Right atrium auricular region (tissue), 2 donors: ENCODE results near the gene P2RX2. TPM values are rescaled to one million over a fixed set of nuclear protein-coding genes. Genes with fewer than 3 reads are reported as not detected.

ENCODE experiments used
- DNase-seq: peaks from one replicate; pipeline ENCODE4 v3.0.0-alpha.2; 2019; ENCODE audit warnings: low spot score
- H3K27ac ChIP-seq, 2 donors: fragments of 200-600 bp; sonication (generic); 1 replicate in 1 of 2; 2 replicates in 1 of 2; pipeline ENCODE4 v1.5.1; 2016 to 2019
- H3K27me3 ChIP-seq, 2 donors: fragments of 200-600 bp; sonication (generic); one replicate each; pipeline versions ENCODE4 v1.5.1 to v1.6.0; 2017 to 2019
- H3K36me3 ChIP-seq: fragments of 200-600 bp; sonication (generic); one replicate; pipeline ENCODE4 v1.5.1; 2016
- H3K4me1 ChIP-seq, 2 donors: fragments of 200-600 bp; sonication (generic); one replicate each; pipeline versions ENCODE4 v1.5.1 to v1.6.0; 2017 to 2019
- H3K4me3 ChIP-seq, 2 donors: fragments of 200-600 bp; sonication (generic); 1 replicate in 1 of 2; 2 replicates in 1 of 2; pipeline ENCODE4 v1.5.1; 2017 to 2019; ENCODE audit warnings: mild to moderate bottlenecking in 1 of 2, moderate library complexity in 1 of 2
- H3K9me3 ChIP-seq, 2 donors: fragments of 200-600 bp; sonication (generic); one replicate each; pipeline ENCODE4 v1.5.1; 2019
- CTCF ChIP-seq, 2 donors: fragments of 200-600 bp; sonication (generic); IDR thresholded peaks; one replicate each; pipeline ENCODE4 v1.5.1; 2019; ENCODE audit warnings: antibody characterized with exemption in 2 of 2
- total RNA-seq, 2 donors: library from RNA; depleted of rRNA; stranded (reverse); fragments of >200 nt; gene quantifications; one replicate each; pipeline ENCODE4 v1.1.0, GENCODE V29; 2016

Gene P2RX2
- total RNA-seq, 2 donors from 2014 or later: not detected

GRCh38 chr12:132583736-132584135, 34.8 kb upstream of the P2RX2 start:
- no peaks in the 10 kb centered on the region for H3K4me1 ChIP-seq
- H3K27ac ChIP-seq: no peak overlapping the region
- no peak overlapping the region for H3K4me3 ChIP-seq
- no peak for TF ChIP-seq CTCF (IDR thresholded peaks at IDR 0.05)
- peaks cover 0 to 4% of the 10 kb centered on the region in 2 donors for H3K9me3 ChIP-seq
- H3K27me3 ChIP-seq: no peaks in the 10 kb centered on the region
- no peak for DNase-seq
- peaks cover 5% of the 10 kb centered on the region for H3K36me3 ChIP-seq

- Histone ChIP-seq H3K27ac (no peak overlapping the region), H3K9me3 (peaks cover 0 to 8% of the 10 kb centered on the region in 2 donors), H3K4me3 (no peak overlapping the region), H3K27me3 (no peaks in the 10 kb centered on the region), H3K36me3 (peaks cover 5% of the 10 kb centered on the region), H3K4me1 (no peaks in the 10 kb centered on the region)
- no peak for DNase-seq
- no peak for TF ChIP-seq CTCF (IDR thresholded peaks at IDR 0.05)
These were observed 34.1 kb upstream of the P2RX2 start for GRCh38 chr12:132584429-132584828.

- H3K36me3 ChIP-seq: peaks cover 5% of the 10 kb centered on the region
- H3K4me1 ChIP-seq: no peaks in the 10 kb centered on the region
- TF ChIP-seq CTCF (IDR thresholded peaks at IDR 0.05): no peak
- DNase-seq: no peak
- peaks cover 0 to 8% of the 10 kb centered on the region in 2 donors for H3K9me3 ChIP-seq
- H3K27me3 ChIP-seq: no peaks in the 10 kb centered on the region
- no peak overlapping the region for H3K4me3 ChIP-seq
- H3K27ac ChIP-seq: no peak overlapping the region
These were observed 33.4 kb upstream of the P2RX2 start for GRCh38 chr12:132585177-132585576.

DNA sequence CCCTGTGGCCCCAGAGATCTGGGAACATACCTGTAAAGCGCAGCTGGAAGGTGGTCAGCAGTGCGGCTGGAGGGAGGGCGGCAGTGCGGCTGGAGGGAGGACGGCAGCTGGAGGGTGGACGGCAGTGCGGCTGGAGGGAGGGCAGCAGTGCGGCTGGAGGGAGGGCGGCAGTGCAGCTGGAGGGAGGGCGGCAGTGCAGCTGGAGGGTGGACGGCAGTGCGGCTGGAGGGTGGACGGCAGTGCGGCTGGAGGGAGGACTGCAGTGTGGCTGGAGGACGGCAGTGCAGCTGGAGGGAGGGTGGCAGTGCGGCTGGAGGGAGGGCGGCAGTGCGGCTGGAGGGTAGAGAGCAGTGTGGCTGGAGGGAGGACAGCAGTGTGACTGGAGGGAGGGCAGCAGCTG, 31.6 kb upstream of the P2RX2 start:
- TF ChIP-seq CTCF (IDR thresholded peaks at IDR 0.05): no peak
- Histone ChIP-seq H3K4me3 (no peak overlapping the region), H3K4me1 (no peaks in the 10 kb centered on the region), H3K9me3 (peaks cover 0 to 8% of the 10 kb centered on the region in 2 donors), H3K27ac (no peak overlapping the region), H3K36me3 (peaks cover 4% of the 10 kb centered on the region), H3K27me3 (no peaks in the 10 kb centered on the region)
- DNase-seq: no peak

- Histone ChIP-seq H3K27me3 (no peaks in the 10 kb centered on the region), H3K27ac (no peak overlapping the region), H3K36me3 (no peaks in the 10 kb centered on the region), H3K4me1 (no peaks in the 10 kb centered on the region), H3K9me3 (peaks cover 0 to 8% of the 10 kb centered on the region in 2 donors), H3K4me3 (no peak overlapping the region)
- no peak for DNase-seq
- TF ChIP-seq CTCF (IDR thresholded peaks at IDR 0.05): no peak
These were observed 30.8 kb upstream of the P2RX2 start for GRCh38 chr12:132587781-132588180.

DNA sequence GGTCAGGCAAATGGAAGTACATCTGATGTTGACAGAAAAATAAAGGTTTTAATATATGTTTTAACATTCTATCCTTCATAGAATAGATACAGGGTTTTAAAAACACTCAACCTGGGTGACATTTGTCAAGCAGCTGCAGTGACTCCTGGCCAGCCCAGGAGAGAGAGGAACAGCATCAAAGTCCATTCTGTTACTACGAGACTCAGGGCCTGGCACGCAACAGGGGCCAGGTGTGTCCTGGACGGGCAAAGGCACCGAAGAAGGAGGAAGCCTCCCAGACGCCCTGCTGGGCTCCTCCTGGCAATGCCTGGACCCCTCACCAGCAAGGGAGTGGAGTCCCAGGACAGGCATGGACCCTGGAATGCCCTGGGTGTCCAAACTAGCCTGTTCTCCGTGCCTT, 30.3 kb upstream of the P2RX2 start:
- H3K9me3 ChIP-seq: peaks cover 0 to 8% of the 10 kb centered on the region in 2 donors
- no peak for DNase-seq
- TF ChIP-seq CTCF (IDR thresholded peaks at IDR 0.05): no peak

More for the DNA sequence above, 30.3 kb upstream of the P2RX2 start:
- Histone ChIP-seq H3K27me3 (no peaks in the 10 kb centered on the region), H3K4me3 (no peak overlapping the region), H3K36me3 (no peaks in the 10 kb centered on the region), H3K4me1 (peaks cover 0 to under 1% of the 10 kb centered on the region in 2 donors), H3K27ac (no peak overlapping the region)
